Keratinocyte (primary cell): ENCODE data around the gene TMEM263.

Source experiments
- CTCF ChIP-seq, 3 experiments: IDR thresholded peaks in 1 of 3; conservative IDR thresholded peaks in 1 of 3; optimal IDR thresholded peaks in 1 of 3; 2 replicates in 2 of 3; 3 replicates in 1 of 3; pipeline versions ENCODE3 to v1.5.1; 2011; ENCODE audit warnings: low read length in 3 of 3, mild to moderate bottlenecking in 3 of 3, moderate library complexity in 2 of 3, control low read depth in 1 of 3, inconsistent platforms in 1 of 3; ENCODE audit not compliant: insufficient read depth in 2 of 3; ENCODE audit errors: extremely low read depth in 1 of 3
- EZH2 ChIP-seq: IDR thresholded peaks from one replicate; pipeline ENCODE4 v1.6.1; 2012; ENCODE audit warnings: inconsistent platforms, mild to moderate bottlenecking, low read length, moderate library complexity

DNA sequence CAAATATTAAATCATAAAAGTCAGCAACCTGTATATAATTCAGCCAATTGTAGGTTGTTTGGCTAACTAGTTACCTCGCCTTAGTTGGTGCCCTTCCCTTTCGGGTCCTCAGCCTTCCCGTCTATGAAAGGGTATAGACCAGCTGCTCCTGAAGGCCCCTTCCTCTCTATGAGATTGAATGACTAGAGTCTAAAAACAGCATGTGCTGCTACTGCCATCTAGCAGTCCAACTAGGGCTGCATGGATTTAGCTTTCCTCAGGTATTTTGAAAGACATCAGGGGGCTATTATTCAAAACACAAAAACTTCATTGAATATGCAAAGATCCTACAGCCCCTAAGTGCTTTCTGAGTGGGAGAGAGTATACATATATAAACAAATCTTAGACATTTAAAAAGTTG is 37.0 kb upstream of the TMEM263 start:
- TF ChIP-seq CTCF (optimal IDR thresholded peaks at IDR 0.05 in 1 of 3, IDR thresholded peaks at IDR 0.05 in 1 of 3, conservative IDR thresholded peaks at IDR 0.05 in 1 of 3; ENCODE audit: extremely low read depth in 1 of 3, insufficient read depth in 2 of 3, low read length in 3 of 3) (peak; percentile 38 to 63 (median 55)), EZH2 (no peak)
